Astrocyte (in vitro differentiated cells and primary cell): ENCODE measurements around the gene RARB.

Source experiments
- CTCF ChIP-seq: IDR thresholded peaks from 2 replicates; pipeline ENCODE4 v1.5.1; 2011; ENCODE audit warnings: low read depth, mild to moderate bottlenecking, inconsistent platforms, low read length, moderate library complexity; ENCODE audit not compliant: insufficient read depth
- EZH2 ChIP-seq: IDR thresholded peaks from 2 replicates; pipeline ENCODE4 v1.6.1; 2012; ENCODE audit warnings: mild to moderate bottlenecking, low read length, inconsistent platforms; ENCODE audit not compliant: insufficient read depth

- TF ChIP-seq EZH2 (no peak), CTCF (no peak)
Observed at GRCh38 chr3:25604107-25604805, 176.2 kb downstream of the RARB start.
